RPMI8226 (cell line): ENCODE data around the gene TFPT.
A peak's percentile ranks its signal among the peaks of the same experiment; 100 is the strongest.

Experiments
- DNase-seq: peaks from one replicate; pipeline ENCODE4 v3.0.0-alpha.2; 2015

The TFPT gene

GRCh38 chr19:54148158-54148557, 32.7 kb upstream of the TFPT start:
- DNase-seq: no peak

GRCh38 chr19:54147676-54148075, 32.2 kb upstream of the TFPT start:
- DNase-seq: no peak

DNA sequence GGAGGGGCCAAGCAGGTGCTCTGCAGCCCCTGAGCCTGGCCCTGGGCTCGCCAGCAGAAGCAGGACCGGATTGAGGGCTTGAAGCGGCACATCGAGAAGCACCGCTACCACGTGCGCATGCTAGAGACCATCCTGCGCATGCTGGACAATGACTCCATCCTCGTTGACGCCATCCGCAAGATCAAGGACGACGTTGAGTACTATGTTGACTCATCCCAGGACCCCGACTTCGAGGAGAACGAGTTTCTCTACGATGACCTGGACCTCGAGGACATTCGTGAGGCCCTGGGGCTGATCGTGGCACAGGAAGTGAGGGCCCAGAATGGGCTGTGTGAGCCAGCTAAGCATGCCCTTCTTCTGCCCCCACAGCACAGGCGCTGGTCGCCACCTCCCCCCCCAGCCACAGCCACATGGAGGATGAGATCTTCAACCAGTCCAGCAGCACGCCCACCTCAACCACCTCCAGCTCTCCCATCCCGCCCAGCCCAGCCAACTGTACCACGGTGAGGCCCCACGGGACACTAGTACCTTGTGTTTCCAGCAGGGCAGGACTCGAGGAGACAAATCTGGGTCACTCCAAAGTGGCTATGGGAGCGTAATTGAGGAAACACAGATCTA, 30.2 kb upstream of the TFPT start:
- no peak for DNase-seq

- no peak for DNase-seq
Measured at GRCh38 chr19:54142166-54142780, 26.8 kb upstream of the TFPT start.

DNA sequence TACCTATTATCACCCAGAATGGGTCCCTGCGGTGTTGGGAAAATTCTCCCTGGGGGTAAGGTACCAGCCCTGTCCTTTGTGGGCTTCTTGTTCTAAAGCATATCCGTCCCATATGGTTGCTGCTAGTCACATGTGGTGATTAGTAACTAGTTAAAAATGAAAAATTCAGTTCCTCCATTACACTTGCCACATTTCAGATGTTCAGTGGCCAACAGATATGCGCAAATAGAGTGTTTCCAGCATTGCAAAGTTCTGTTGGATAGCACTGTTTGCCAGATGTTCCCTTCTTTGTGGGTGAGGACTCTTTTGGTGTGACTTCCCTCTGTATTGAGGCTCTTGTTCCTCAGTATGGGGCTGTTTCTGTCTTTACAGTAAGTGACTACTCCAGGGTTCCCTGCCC, 25.9 kb upstream of the TFPT start:
- DNase-seq: no peak

- no peak for DNase-seq
Measured at GRCh38 chr19:54138489-54139256, 23.2 kb upstream of the TFPT start.

GRCh38 chr19:54137699-54138488, 22.4 kb upstream of the TFPT start, which contains the start of gene CNOT3:
Gene CNOT3 (plus strand): TSS chr19:54137762. CDS start chr19:54142979, 5,217 bp downstream.
- DNase-seq: peak; percentile 34

- DNase-seq: peak; percentile 100
Measured at GRCh38 chr19:54136864-54137698, 21.6 kb upstream of the TFPT start.

GRCh38 chr19:54136086-54136863, 20.8 kb upstream of the TFPT start:
- no peak for DNase-seq

DNA sequence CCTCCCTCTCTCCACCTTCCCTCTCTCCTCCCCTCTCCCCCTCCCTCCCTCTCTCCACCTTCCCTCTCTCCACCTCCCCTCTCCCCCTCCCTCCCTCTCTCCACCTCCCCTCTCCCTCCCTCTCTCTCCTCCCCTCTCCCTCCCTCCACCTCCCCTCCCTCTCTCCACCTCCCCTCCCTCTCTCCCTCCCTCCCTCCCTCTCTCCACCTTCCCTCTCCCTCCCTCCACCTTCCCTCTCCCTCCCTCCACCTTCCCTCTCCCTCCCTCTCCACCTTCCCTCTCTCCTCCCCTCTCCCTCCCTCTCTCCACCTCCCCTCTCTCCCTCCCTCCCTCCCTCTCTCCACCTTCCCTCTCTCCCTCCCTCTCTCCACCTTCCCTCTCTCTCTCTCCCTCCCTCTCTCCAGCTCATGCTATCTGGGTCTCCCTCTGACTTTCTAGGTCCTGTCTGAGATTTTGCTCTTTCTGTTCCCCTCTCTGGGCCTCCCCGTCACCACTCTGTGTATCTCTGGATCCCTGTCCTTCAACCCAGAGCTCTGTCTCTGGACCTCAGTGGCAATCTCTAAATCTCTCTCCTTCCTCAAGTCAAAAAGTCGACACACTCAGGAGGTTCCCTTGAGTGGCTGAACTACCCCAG, 18.6 kb upstream of the TFPT start:
- no peak for DNase-seq

DNA sequence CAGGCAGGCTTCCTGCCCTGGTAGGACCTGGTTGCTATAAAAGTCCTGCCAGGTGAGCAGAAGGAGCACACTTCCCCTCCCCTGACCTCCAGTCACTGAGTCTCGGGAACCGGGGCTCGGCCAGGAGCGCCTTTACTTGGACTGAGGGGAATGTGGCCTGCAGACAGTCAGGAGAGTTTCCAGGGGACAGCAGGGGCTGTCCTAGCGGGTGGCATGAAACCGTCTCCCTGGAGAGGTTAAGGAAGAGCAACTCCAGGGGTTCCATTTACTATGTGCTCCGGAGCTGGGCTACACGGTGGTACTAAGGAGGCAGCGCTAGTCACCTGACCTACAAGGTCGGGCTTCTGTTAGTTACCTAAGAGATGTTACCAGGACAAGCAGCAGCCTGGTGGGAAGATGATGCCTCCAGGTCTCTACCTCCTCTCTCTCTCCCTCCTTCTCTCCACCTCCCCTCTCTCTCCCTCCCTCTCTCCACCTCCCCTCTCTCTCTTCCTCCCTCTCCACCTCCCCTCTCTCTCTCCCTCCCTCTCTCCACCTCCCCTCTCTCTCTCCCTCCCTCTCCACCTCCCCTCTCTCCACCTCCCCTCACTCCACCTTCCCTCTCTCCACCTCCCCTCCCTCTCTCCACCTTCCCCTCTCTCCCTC, 18.0 kb upstream of the TFPT start:
- DNase-seq: peak; percentile 60

GRCh38 chr19:54129617-54129996, 14.2 kb upstream of the TFPT start:
- no peak for DNase-seq

DNA sequence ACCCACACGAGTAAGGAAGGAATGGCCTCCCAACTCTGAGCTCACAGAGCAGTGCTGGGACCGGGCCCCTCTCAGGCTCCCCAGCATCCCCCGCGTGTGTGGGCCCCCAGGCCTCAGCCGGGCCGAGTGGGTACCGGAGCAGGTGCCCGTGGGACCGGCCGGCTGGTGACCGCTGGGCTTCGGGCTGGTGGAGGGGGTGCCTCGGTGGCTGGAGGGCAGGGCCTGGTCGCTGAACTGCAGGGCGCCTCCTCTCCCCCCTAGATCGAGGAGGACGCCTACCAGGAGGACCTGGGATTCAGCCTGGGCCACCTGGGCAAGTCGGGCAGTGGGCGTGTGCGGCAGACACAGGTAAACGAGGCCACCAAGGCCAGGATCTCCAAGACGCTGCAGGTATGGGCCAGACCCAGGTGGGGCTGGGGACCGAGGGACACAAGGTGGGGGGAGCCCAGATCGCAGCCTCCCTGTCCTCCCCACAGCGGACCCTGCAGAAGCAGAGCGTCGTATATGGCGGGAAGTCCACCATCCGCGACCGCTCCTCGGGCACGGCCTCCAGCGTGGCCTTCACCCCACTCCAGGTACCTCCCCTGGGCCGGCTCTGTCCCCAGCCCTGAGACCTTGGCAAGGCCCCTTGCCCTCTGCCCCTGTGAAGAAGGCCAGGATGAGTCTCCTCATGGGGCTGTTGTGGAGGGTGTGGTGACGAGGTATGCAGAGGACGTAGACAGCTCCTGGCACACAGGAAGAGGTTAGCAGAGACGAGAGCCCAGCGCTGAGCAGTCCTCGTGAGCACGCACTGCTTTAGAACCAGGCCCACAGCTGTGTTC, 13.5 kb upstream of the TFPT start:
- DNase-seq: no peak

- DNase-seq: no peak
Measured at GRCh38 chr19:54128441-54128725, 12.9 kb upstream of the TFPT start.

DNA sequence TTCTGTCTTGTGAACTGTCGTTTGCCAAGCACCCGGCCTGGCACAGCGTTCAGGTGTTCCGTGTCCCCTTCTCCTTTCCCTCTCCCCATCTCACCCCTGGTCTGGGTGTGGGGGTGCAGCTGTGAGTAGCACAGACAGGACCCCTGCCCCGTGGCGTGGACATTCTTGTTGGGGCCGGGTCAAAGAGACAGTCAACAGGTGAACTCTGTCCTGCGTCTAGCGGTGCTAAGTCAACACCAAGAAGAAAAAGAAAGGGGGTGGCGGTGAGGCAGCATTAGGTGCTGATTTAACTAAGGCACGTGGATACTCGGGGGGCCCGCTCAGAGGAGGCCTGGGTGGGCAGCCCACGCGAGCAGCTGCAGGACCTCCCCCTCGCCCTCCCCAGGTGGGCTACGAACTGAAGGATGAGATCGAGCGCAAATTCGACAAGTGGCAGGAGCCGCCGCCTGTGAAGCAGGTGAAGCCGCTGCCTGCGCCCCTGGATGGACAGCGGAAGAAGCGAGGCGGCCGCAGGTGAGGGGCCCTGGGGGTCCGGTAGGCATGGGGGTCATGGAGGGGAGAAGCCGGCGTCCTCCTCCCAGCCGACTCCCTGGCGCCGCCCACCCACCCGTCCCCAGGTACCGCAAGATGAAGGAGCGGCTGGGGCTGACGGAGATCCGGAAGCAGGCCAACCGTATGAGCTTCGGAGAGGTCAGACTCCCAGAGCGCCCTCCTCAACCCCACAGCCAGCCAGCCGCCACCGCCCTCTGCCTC, 12.4 kb upstream of the TFPT start:
- no peak for DNase-seq

DNA sequence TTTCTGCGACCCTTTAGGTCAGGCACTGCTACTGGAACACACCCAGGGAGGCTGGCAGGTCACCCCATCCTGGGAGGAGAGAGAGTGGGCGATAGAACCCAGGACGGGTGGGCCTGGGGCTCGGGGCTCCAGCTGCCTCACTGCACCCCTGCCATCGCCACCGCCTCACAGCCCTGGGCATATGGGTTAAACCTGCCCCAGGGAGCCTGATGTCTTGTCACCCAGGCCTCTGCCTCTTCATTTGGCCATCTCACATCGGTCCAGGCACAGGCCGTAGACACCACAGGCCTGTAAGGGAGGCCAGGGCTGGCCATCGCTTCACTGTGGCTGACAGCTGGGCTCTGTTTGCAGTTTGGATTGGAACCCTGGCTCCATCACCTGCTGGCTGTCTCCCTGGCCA, 10.3 kb upstream of the TFPT start:
- no peak for DNase-seq

DNA sequence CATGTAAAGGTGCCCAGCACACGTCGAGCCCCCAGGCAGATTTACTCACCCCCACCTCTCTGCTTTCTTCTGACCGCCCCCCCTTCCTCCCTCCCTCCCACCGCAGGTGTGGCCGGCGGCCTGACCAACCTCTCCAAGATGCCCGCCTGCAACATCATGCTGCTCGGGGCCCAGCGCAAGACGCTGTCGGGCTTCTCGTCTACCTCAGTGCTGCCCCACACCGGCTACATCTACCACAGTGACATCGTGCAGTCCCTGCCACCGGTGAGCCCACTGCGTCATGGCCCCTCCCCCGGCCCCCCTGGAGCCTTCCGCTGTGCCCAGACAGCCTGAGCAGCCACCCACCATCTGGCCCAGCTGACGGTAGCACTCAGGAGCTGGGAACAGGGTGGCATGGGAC, 8.9 kb upstream of the TFPT start:
- no peak for DNase-seq

DNA sequence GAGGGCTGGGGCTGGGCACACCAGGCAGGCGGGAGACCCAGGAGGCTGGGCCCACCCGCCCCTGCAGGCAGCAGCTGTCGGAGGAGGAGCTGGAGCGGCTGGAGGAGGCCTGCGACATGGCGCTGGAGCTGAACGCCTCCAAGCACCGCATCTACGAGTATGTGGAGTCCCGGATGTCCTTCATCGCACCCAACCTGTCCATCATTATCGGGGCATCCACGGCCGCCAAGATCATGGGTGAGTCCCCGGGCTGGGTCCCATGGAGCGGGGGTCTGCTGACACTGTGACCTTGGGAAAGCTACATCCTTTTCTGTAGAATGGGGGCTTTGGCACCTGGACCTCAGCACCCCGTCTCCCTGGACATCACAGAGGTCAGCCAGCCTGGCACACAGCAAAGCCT, 8.2 kb upstream of the TFPT start:
- DNase-seq: no peak

- no peak for DNase-seq
Measured at GRCh38 chr19:54121259-54121658, 5.8 kb upstream of the TFPT start.
